OCI-LY7 (cell line): Measurements from ENCODE around the gene NAA50.

Experiments
- EZH2phosphoT487 ChIP-seq: fragments of 200-600 bp; sonication (generic); IDR thresholded peaks from 2 replicates; pipeline ENCODE4 v1.6.1; 2018; ENCODE audit warnings: low read depth, borderline replicate concordance, mild to moderate bottlenecking, mixed run types, antibody characterized with exemption, low read length, moderate library complexity, mixed read lengths
- TF ChIP-seq, protein P1 (sequence below): fragments of 200-600 bp; sonication (generic); conservative IDR thresholded peaks from 2 replicates; pipeline ENCODE4 v1.5.1; 2014; ENCODE audit warnings: mild to moderate bottlenecking, antibody characterized with exemption, low read length, moderate library complexity, mixed read lengths

DNA sequence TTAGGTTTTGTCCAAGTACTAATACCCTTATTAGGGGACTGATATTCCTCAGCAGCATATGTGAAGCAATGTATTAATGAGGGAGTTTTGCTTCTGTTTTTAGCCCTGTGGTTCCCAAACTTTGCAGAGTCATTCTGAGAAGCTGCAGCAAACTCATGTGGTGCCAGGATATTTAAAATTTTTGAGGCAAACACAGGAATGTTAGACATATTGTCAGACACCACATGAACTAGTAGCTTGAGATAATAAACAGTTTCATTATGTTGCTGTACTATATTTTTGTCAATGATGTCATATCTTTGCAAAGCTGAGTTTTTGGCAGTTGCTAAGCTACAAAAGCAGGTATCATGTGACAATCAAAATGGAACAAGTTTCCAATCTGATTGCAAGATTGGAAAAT is 37.4 kb upstream of the NAA50 start:
- TF ChIP-seq, protein P1, sequence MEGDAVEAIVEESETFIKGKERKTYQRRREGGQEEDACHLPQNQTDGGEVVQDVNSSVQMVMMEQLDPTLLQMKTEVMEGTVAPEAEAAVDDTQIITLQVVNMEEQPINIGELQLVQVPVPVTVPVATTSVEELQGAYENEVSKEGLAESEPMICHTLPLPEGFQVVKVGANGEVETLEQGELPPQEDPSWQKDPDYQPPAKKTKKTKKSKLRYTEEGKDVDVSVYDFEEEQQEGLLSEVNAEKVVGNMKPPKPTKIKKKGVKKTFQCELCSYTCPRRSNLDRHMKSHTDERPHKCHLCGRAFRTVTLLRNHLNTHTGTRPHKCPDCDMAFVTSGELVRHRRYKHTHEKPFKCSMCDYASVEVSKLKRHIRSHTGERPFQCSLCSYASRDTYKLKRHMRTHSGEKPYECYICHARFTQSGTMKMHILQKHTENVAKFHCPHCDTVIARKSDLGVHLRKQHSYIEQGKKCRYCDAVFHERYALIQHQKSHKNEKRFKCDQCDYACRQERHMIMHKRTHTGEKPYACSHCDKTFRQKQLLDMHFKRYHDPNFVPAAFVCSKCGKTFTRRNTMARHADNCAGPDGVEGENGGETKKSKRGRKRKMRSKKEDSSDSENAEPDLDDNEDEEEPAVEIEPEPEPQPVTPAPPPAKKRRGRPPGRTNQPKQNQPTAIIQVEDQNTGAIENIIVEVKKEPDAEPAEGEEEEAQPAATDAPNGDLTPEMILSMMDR: no peak
- TF ChIP-seq EZH2phosphoT487: no peak
